Adrenal gland (tissue), 12 donors: ENCODE results near the gene CA9. TPM values are rescaled to one million over a fixed set of nuclear protein-coding genes. Genes with fewer than 3 reads are reported as not detected.

Source experiments
- DNase-seq, 7 donors: peaks; one replicate each; pipeline ENCODE4 v3.0.0-alpha.2; 2019 to 2020
- H3K27ac ChIP-seq, 5 donors: fragments of 200-600 bp; sonication (generic) in 4 of 5; 1 replicate in 3 of 5; 2 replicates in 2 of 5; pipeline versions ENCODE4 v1.5.1 to v1.8.0; 2016 to 2020; ENCODE audit warnings: mild to moderate bottlenecking in 1 of 5
- H3K27me3 ChIP-seq: fragments of 200-600 bp; 2 replicates; pipeline ENCODE4 v1.8.0; 2021
- H3K36me3 ChIP-seq, 2 donors: fragments of 200-600 bp; replicated peaks in 1 of 2; 1 replicate in 1 of 2; 2 replicates in 1 of 2; pipeline versions ENCODE4 v1.5.1 to v1.8.0; 2018 to 2022
- H3K4me1 ChIP-seq, 2 donors: fragments of 200-600 bp; replicated peaks in 1 of 2; 1 replicate in 1 of 2; 2 replicates in 1 of 2; pipeline versions ENCODE4 v1.5.1 to v1.8.0; 2018 to 2021
- H3K4me3 ChIP-seq, 4 donors: fragments of 200-600 bp; sonication (generic) in 3 of 4; one replicate each; pipeline ENCODE4 v1.5.1; 2016 to 2018
- H3K9me3 ChIP-seq, 3 donors: fragments of 200-600 bp; sonication (generic) in 1 of 3; replicated peaks in 1 of 3; 1 replicate in 2 of 3; 2 replicates in 1 of 3; pipeline versions ENCODE4 v1.5.1 to v1.8.0; 2016 to 2021
- CTCF ChIP-seq, 6 experiments: fragments of 450-650 bp in 4 of 6; fragments of 200-600 bp in 2 of 6; sonication (generic) in 1 of 6; IDR thresholded peaks; 1 replicate in 5 of 6; 2 replicates in 1 of 6; pipeline versions ENCODE4 v1.5.1 to v1.8.0; 2016 to 2021; ENCODE audit warnings: antibody characterized with exemption in 6 of 6, mild to moderate bottlenecking in 2 of 6, moderate library complexity in 1 of 6
- POLR2A ChIP-seq, 2 donors: fragments of 450-650 bp; IDR thresholded peaks; one replicate each; pipeline ENCODE4 v1.6.1; 2017; ENCODE audit warnings: antibody characterized with exemption in 2 of 2, mild to moderate bottlenecking in 2 of 2, moderate library complexity in 1 of 2
- WGBS, 4 donors: extraction: QIAGEN DNeasy Blood & Tissue Kit in 2 of 4; methylation state at CpG; one replicate each; pipeline versions ENCODE4 v1.1.5 to v1.1.7; 2013 to 2017; 5-methylcytosine and 5-hydroxymethylcytosine counted together
- intact Hi-C, 2 donors: fragments of 100-400 bp; cut with DNase I; formaldehyde crosslinking; loops; one replicate each; pipeline versions ENCODE4 v1.14.1 to v1.15.0; 2022 to 2023
- polyA plus RNA-seq, 3 donors: library from polyadenylated mRNA; stranded (reverse); fragments of 200-250 nt in 2 of 3; fragments of 350-450 nt in 1 of 3; fragmentation: Illumina TruSeq in 1 of 3; extraction: RNeasy Lipid Tissue Mini Kit (QIAGEN cat#74804) in 1 of 3; gene quantifications; one replicate each; pipeline ENCODE4 v1.2.3, GENCODE V29; 2013 to 2014
- total RNA-seq, 9 donors: library from RNA; depleted of rRNA in 4 of 9; stranded (reverse); fragments of >200 nt in 4 of 9; fragments of 120-200 nt in 1 of 9; fragmentation: NEBNext Ultra II Directional in 1 of 9; extraction: Animal tissue kit (Norgen Biotek cat#: 25700) in 1 of 9; gene quantifications; one replicate each; pipeline versions ENCODE4 v1.1.0 to v1.2.4, GENCODE V29; 2013 to 2023
- donor health status: healthy with polysubstance abuse.
- donor health status: Bipolar disorder and iron deficiency.
- donor health status: DM: yes; HTN: yes; CAD: no.
- donor health status: DM: no; HTN: no; CAD: no.
- donor health status: DM: no; HTN: no; CAD: no.
- donor health status: DM: yes; HTN: yes; CAD: no.

CA9 gene
- total and polyA plus RNA-seq, 12 donors, result 0.28 to 13.7 (median 1.4) TPM

- no peak for DNase-seq
- H3K4me3 ChIP-seq, result no peak overlapping the region
- H3K36me3 ChIP-seq, result peaks cover 0 to 100% of the 10 kb centered on the region in 2 donors
- H3K4me1 ChIP-seq, result no peaks in the 10 kb centered on the region
- H3K27ac ChIP-seq, result no peak overlapping the region
- no peaks in the 10 kb centered on the region for H3K27me3 ChIP-seq
- intact Hi-C loops, result no loop called here
- TF ChIP-seq POLR2A (IDR thresholded peaks at IDR 0.05), result no peak
- no peak for TF ChIP-seq CTCF (IDR thresholded peaks at IDR 0.05)
- no peaks in the 10 kb centered on the region for H3K9me3 ChIP-seq
- WGBS, 4 donors, result 79 to 88% (median 84%) methylated on average over 13 to 15 of the region's 15 CpGs
These were observed 45.2 kb downstream of the CA9 start for GRCh38 chr9:35718721-35719511.

- DNase-seq, result no peak
- 90 to 97% (median 94%) methylated on average over 3 to 4 of the region's 4 CpGs for WGBS, 4 donors
- H3K4me3 ChIP-seq, result no peak overlapping the region
- no peak for TF ChIP-seq CTCF (IDR thresholded peaks at IDR 0.05)
- no peak for TF ChIP-seq POLR2A (IDR thresholded peaks at IDR 0.05)
- H3K36me3 ChIP-seq, result peaks cover 0 to 100% of the 10 kb centered on the region in 2 donors
- H3K27me3 ChIP-seq, result no peaks in the 10 kb centered on the region
- H3K9me3 ChIP-seq, result no peaks in the 10 kb centered on the region
- intact Hi-C loops, result no loop called here
- H3K4me1 ChIP-seq, result no peaks in the 10 kb centered on the region
- no peak overlapping the region for H3K27ac ChIP-seq
These were observed 45.8 kb downstream of the CA9 start for GRCh38 chr9:35719546-35719945.

GRCh38 chr9:35723426-35723825 is 49.7 kb downstream of the CA9 start:
- intact Hi-C loops, result no loop called here
- no peak for DNase-seq
- peaks cover 19 to 25% of the 10 kb centered on the region in 2 donors for H3K4me1 ChIP-seq
- no peak overlapping the region for H3K27ac ChIP-seq
- H3K27me3 ChIP-seq, result no peaks in the 10 kb centered on the region
- no peak overlapping the region for H3K4me3 ChIP-seq
- 83 to 95% (median 89%) methylated on average over 2 of the region's 2 CpGs for WGBS, 4 donors
- H3K9me3 ChIP-seq, result no peaks in the 10 kb centered on the region
- no peak for TF ChIP-seq POLR2A (IDR thresholded peaks at IDR 0.05)
- no peak for TF ChIP-seq CTCF (IDR thresholded peaks at IDR 0.05)
- peaks cover 0 to 74% of the 10 kb centered on the region in 2 donors for H3K36me3 ChIP-seq

- 88 to 93% (median 91%) methylated on average over 6 to 8 of the region's 8 CpGs for WGBS, 4 donors
- intact Hi-C loops, result no loop called here
- Histone ChIP-seq H3K36me3 (peaks cover 0 to 69% of the 10 kb centered on the region in 2 donors), H3K27ac (no peak overlapping the region), H3K4me1 (peaks cover 24 to 30% of the 10 kb centered on the region in 2 donors), H3K9me3 (no peaks in the 10 kb centered on the region), H3K4me3 (no peak overlapping the region), H3K27me3 (no peaks in the 10 kb centered on the region)
- no peak for DNase-seq
- no peak for TF ChIP-seq POLR2A (IDR thresholded peaks at IDR 0.05)
- no peak for TF ChIP-seq CTCF (IDR thresholded peaks at IDR 0.05)
These were observed 50.2 kb downstream of the CA9 start for GRCh38 chr9:35723908-35724307.
